ENCODE measurements around the gene SLC35G6. TPM values are rescaled to one million over a fixed set of nuclear protein-coding genes. Genes with fewer than 3 reads are reported as not detected.

The SLC35G6 gene
- total and polyA plus RNA-seq, 2 of the 13 experiments (the other 11 are each of a cell fraction or from before 2014, with no cell fraction given), result 0.07 TPM; not detected in 1

GRCh38 chr17:7439462-7440112, 41.7 kb upstream of the SLC35G6 start, which contains the start of gene FGF11 (continued):
- TF ChIP-seq KDM3A (CRISPR knock-in tag; IDR thresholded peaks at IDR 0.05; ENCODE audit: low read depth) (0 out of 2 replicates have a peak, but pooled peaks have one; percentile 24), WIZ (CRISPR knock-in tag; IDR thresholded peaks at IDR 0.05) (0 out of 2 replicates have a peak, but pooled peaks have one; percentile 44), ZBTB33 (CRISPR knock-in tag; IDR thresholded peaks at IDR 0.05) (no peak), ZNF770 (CRISPR knock-in tag; IDR thresholded peaks at IDR 0.05) (no peak), MXD3 (CRISPR knock-in tag; IDR thresholded peaks at IDR 0.05) (peak; percentile 58; the same call in 1 of the 2 replicates), KAT8 (CRISPR knock-in tag; IDR thresholded peaks at IDR 0.05) (peak; percentile 14; the same call in 1 of the 2 replicates), ZNF446 (CRISPR knock-in tag; IDR thresholded peaks at IDR 0.05) (no peak), ZBTB42 (CRISPR knock-in tag; IDR thresholded peaks at IDR 0.05) (no peak), RBFOX2 (IDR thresholded peaks at IDR 0.05; ENCODE audit: low read depth, low read length) (peak; percentile 72), ZBTB7B (CRISPR knock-in tag; IDR thresholded peaks at IDR 0.05) (peak; percentile 57; the same call in 1 of the 2 replicates), ZNF629 (CRISPR knock-in tag; conservative IDR thresholded peaks at IDR 0.05) (no peak), NFE2 (CRISPR knock-in tag; IDR thresholded peaks at IDR 0.05) (no peak), IKZF5 (CRISPR knock-in tag; IDR thresholded peaks at IDR 0.05) (no peak), ZFX (CRISPR knock-in tag; IDR thresholded peaks at IDR 0.05; ENCODE audit: low read depth) (peak; percentile 44; the same call in 1 of the 2 replicates), PLRG1 (conservative IDR thresholded peaks at IDR 0.05) (no peak), POLR2A (IDR thresholded peaks at IDR 0.05; ENCODE audit: insufficient read depth in 1 of 2, low read depth in 2 of 2, low read length in 2 of 2) (0 out of 4 replicates have a peak, but pooled peaks of 1 of the 2 experiments have one; percentile 20), CBX1 (IDR thresholded peaks at IDR 0.05; ENCODE audit: low read depth) (no peak)
- TF ChIP-seq, protein P1, sequence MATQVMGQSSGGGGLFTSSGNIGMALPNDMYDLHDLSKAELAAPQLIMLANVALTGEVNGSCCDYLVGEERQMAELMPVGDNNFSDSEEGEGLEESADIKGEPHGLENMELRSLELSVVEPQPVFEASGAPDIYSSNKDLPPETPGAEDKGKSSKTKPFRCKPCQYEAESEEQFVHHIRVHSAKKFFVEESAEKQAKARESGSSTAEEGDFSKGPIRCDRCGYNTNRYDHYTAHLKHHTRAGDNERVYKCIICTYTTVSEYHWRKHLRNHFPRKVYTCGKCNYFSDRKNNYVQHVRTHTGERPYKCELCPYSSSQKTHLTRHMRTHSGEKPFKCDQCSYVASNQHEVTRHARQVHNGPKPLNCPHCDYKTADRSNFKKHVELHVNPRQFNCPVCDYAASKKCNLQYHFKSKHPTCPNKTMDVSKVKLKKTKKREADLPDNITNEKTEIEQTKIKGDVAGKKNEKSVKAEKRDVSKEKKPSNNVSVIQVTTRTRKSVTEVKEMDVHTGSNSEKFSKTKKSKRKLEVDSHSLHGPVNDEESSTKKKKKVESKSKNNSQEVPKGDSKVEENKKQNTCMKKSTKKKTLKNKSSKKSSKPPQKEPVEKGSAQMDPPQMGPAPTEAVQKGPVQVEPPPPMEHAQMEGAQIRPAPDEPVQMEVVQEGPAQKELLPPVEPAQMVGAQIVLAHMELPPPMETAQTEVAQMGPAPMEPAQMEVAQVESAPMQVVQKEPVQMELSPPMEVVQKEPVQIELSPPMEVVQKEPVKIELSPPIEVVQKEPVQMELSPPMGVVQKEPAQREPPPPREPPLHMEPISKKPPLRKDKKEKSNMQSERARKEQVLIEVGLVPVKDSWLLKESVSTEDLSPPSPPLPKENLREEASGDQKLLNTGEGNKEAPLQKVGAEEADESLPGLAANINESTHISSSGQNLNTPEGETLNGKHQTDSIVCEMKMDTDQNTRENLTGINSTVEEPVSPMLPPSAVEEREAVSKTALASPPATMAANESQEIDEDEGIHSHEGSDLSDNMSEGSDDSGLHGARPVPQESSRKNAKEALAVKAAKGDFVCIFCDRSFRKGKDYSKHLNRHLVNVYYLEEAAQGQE (IDR thresholded peaks at IDR 0.05; ENCODE audit: borderline replicate concordance in 1 of 2, low read depth in 1 of 2, low read length in 2 of 2), result no peak
- TF ChIP-seq, protein P2, sequence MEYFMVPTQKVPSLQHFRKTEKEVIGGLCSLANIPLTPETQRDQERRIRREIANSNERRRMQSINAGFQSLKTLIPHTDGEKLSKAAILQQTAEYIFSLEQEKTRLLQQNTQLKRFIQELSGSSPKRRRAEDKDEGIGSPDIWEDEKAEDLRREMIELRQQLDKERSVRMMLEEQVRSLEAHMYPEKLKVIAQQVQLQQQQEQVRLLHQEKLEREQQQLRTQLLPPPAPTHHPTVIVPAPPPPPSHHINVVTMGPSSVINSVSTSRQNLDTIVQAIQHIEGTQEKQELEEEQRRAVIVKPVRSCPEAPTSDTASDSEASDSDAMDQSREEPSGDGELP (IDR thresholded peaks at IDR 0.05; ENCODE audit: borderline replicate concordance, low read depth), result no peak; the same call in 1 of the 2 replicates

Measured in HepG2 (cell line).